ENCODE data around the gene KCNQ1.

KCNQ1 gene

DNA sequence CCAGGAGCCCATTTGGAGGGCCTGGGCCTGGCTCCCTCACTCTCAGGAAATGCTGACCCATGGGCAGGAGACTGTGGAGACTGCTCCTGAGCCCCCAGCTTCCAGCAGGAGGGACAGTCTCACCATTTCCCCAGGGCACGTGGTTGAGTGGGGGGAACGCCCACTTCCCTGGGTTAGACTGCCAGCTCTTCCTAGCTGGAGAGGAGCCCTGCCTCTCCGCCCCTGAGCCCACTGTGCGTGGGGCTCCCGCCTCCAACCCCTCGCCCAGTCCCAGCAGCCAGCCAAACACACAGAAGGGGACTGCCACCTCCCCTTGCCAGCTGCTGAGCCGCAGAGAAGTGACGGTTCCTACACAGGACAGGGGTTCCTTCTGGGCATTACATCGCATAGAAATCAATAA, 403.7 kb downstream of the KCNQ1 start:
- Histone ChIP-seq H3K79me2 (ENCODE audit: insufficient read depth, low read length) (no peaks in the 10 kb centered on the region), H3K27me3 (ENCODE audit: low read length) (no peaks in the 10 kb centered on the region), H3F3A (ENCODE audit: insufficient read depth) (no peaks in the 10 kb centered on the region), H3K9me3 (ENCODE audit: insufficient read depth, low read length) (no peaks in the 10 kb centered on the region), H4K20me1 (ENCODE audit: low read depth, low read length) (no peaks in the 10 kb centered on the region), H3K9ac (ENCODE audit: low read length) (no peak overlapping the region), H3K4me2 (ENCODE audit: low read depth, low read length, poor library complexity, severe bottlenecking) (no peak overlapping the region), H3K9me2 (replicated peaks; ENCODE audit: insufficient read depth, low read length) (no peaks in the 10 kb centered on the region), H3K27ac (ENCODE audit: low read depth, low read length) (no peak overlapping the region), H3K36me3 (ENCODE audit: low read length) (no peaks in the 10 kb centered on the region), H2AFZ (ENCODE audit: low read depth, low read length, severe bottlenecking) (no peak overlapping the region), H3K4me3 (ENCODE audit: insufficient read depth, low read length, poor library complexity, severe bottlenecking) (no peak overlapping the region)
- TF ChIP-seq EZH2phosphoT487 (conservative IDR thresholded peaks at IDR 0.05; ENCODE audit: low read length): no peak
- TF ChIP-seq, protein P1, sequence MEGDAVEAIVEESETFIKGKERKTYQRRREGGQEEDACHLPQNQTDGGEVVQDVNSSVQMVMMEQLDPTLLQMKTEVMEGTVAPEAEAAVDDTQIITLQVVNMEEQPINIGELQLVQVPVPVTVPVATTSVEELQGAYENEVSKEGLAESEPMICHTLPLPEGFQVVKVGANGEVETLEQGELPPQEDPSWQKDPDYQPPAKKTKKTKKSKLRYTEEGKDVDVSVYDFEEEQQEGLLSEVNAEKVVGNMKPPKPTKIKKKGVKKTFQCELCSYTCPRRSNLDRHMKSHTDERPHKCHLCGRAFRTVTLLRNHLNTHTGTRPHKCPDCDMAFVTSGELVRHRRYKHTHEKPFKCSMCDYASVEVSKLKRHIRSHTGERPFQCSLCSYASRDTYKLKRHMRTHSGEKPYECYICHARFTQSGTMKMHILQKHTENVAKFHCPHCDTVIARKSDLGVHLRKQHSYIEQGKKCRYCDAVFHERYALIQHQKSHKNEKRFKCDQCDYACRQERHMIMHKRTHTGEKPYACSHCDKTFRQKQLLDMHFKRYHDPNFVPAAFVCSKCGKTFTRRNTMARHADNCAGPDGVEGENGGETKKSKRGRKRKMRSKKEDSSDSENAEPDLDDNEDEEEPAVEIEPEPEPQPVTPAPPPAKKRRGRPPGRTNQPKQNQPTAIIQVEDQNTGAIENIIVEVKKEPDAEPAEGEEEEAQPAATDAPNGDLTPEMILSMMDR (IDR thresholded peaks at IDR 0.05; ENCODE audit: insufficient read depth, low read length, poor library complexity, severe bottlenecking): no peak

DNA sequence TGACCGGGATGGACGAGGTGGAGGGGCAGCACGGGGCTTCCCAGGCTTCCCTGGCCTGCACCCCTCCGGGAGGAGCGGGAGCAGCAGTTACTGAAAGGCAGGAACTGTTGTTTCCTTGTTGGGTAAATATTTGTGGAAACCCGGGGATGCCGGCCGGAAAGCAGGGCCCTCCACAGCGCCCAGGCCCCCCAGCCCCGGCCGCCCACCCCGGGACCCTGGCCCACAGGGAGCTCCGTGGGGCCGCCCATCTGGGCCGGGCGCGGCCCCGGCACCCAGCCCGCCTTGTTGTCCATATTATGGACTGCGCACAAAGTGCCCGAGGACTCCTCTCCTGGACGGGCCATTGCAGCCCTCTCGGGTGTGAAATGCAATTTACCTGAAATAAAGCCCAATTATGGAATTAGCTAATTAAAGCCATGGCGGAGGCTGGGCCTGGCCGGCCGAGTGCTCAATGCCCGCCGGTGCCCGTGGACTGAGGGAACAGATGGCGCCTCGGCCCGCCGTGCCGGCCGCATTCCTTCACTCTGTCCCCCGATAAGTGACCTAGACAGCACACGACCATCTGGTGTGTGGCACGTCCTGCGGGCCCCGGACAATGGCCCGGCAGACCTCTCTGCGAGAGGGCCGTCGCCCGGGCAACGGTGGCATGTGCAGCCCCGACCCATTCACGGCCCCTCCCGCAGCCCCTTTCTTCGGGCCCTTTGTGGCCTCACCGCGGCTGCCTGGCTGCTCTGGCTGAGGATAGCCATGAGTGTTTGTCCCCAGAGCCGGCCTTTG, 405.4 kb downstream of the KCNQ1 start:
- Histone ChIP-seq H3F3A (ENCODE audit: insufficient read depth) (no peaks in the 10 kb centered on the region), H3K9ac (ENCODE audit: low read length) (no peak overlapping the region), H3K27me3 (ENCODE audit: low read length) (no peaks in the 10 kb centered on the region), H3K9me3 (ENCODE audit: insufficient read depth, low read length) (no peaks in the 10 kb centered on the region), H3K4me3 (ENCODE audit: insufficient read depth, low read length, poor library complexity, severe bottlenecking) (no peak overlapping the region), H3K4me2 (ENCODE audit: low read depth, low read length, poor library complexity, severe bottlenecking) (no peak overlapping the region), H2AFZ (ENCODE audit: low read depth, low read length, severe bottlenecking) (no peak overlapping the region), H4K20me1 (ENCODE audit: low read depth, low read length) (no peaks in the 10 kb centered on the region), H3K36me3 (ENCODE audit: low read length) (no peaks in the 10 kb centered on the region), H3K27ac (ENCODE audit: low read depth, low read length) (no peak overlapping the region), H3K9me2 (replicated peaks; ENCODE audit: insufficient read depth, low read length) (no peaks in the 10 kb centered on the region), H3K79me2 (ENCODE audit: insufficient read depth, low read length) (no peaks in the 10 kb centered on the region)
- TF ChIP-seq, protein P1 (IDR thresholded peaks at IDR 0.05; ENCODE audit: insufficient read depth, low read length, poor library complexity, severe bottlenecking): no peak
- no peak for TF ChIP-seq EZH2phosphoT487 (conservative IDR thresholded peaks at IDR 0.05; ENCODE audit: low read length)

DNA sequence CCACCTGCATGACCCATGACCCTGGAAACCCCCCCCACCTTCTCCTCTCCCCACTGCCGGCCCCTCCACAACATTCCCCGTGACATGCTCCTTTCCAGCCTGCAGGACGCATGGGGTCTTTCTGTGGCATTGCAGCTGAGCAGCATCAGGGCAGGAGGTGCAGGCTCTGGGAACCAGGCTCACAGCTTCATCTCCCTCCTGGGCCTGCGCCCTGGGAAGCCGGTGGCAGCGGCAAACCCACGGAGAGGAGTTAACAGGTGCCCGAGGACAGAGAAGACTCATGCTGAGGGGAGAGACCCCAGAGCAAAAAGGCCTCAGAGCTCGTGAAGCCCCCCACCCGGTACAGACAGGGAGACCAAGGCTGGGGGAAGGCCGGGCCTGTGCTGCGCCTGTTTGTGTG, 408.6 kb downstream of the KCNQ1 start:
- Histone ChIP-seq H3K9me2 (replicated peaks; ENCODE audit: insufficient read depth, low read length) (no peaks in the 10 kb centered on the region), H3K27me3 (ENCODE audit: low read length) (no peaks in the 10 kb centered on the region), H3K36me3 (ENCODE audit: low read length) (no peaks in the 10 kb centered on the region), H3K9me3 (ENCODE audit: insufficient read depth, low read length) (no peaks in the 10 kb centered on the region), H3K9ac (ENCODE audit: low read length) (no peak overlapping the region), H3K27ac (ENCODE audit: low read depth, low read length) (no peak overlapping the region), H3K4me2 (ENCODE audit: low read depth, low read length, poor library complexity, severe bottlenecking) (no peak overlapping the region), H3F3A (ENCODE audit: insufficient read depth) (no peaks in the 10 kb centered on the region), H4K20me1 (ENCODE audit: low read depth, low read length) (no peaks in the 10 kb centered on the region), H2AFZ (ENCODE audit: low read depth, low read length, severe bottlenecking) (no peak overlapping the region), H3K4me3 (ENCODE audit: insufficient read depth, low read length, poor library complexity, severe bottlenecking) (no peak overlapping the region), H3K79me2 (ENCODE audit: insufficient read depth, low read length) (no peaks in the 10 kb centered on the region)
- TF ChIP-seq, protein P1 (IDR thresholded peaks at IDR 0.05; ENCODE audit: insufficient read depth, low read length, poor library complexity, severe bottlenecking): no peak
- no peak for TF ChIP-seq EZH2phosphoT487 (conservative IDR thresholded peaks at IDR 0.05; ENCODE audit: low read length)
